ENCODE measurements around the gene LRRC18. TPM values are rescaled to one million over a fixed set of nuclear protein-coding genes. Genes with fewer than 3 reads are reported as not detected.

LRRC18 gene
- not detected for polyA plus RNA-seq (2013, experiment 1 of 2)
- not detected for polyA plus RNA-seq (2013, experiment 2 of 2)

DNA sequence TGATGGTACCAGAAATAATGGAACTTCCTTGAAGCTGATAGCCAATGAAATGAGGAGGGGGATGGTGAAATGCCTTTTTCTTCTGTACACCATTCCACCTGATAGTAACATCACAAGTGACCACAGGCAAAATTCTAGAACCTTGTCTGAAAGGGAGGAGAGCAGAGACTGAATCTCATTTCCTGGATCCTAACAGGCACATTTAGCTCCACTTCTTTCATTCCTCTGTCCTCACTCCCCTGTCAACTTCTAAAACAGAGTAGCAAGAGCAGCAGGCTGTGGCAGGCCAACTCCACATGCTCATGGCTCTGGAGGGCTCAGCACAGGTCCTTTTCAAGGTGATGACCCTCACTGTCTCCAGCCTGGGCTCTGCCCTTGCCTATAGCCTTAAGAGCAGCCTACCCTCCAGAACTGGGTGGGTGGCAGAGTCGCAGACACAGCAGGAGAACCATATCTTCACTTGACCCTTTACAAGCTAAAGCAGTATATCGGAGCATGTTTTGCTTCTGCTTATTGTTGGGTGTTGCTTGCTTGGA is at the start of gene LRRC18:
Gene LRRC18 (minus strand): TSS at position 51 of the 536 bp plus-strand sequence. CDS start 25,685 bp downstream, outside the sequence.
- no peaks in the 10 kb centered on the region for H3K36me3 ChIP-seq (ENCODE audit: insufficient read depth, low read length)
- H3K9me3 ChIP-seq (ENCODE audit: insufficient read depth, low read depth, low read length): no peaks in the 10 kb centered on the region
- no peak within 1 kb of the TSS for H3K27ac ChIP-seq (ENCODE audit: low read depth, low read length)
- no peaks in the 10 kb centered on the region for H3K4me1 ChIP-seq (ENCODE audit: insufficient read depth, low read length)
- H3K27me3 ChIP-seq (ENCODE audit: insufficient read depth, low read length): no peaks in the 10 kb centered on the region
- H3K9ac ChIP-seq (ENCODE audit: low read depth, low read length): no peak within 1 kb of the TSS
- no peak within 1 kb of the TSS for H3K4me3 ChIP-seq (ENCODE audit: low read length)
- 90% methylated on average over 2 of the region's 2 CpGs for WGBS

DNA sequence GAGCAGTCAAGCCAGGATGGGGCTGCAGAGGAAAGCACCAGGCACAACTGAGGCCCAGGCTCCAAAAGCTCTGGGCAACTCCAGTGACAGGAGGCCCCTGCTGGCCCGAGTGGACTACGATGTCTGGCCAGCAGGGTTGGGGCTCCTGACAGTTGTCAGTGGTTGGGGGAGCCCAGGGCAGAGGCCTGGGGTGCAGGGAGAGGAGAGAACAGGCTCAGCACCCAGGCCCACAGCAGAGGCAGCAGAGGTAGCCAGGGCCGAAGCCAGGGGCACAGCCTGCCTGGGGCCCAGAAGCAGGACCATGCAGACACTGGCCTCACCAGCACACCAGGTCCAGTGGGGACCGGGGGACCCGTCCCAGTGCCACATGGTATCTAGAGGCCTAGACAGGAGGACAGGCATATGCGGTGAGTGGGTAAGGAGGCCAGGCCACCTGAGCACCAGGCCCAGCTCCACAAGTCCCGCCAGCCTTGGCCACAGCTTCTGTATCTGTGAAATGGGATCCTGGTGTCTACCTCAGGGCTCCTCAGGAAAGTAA is 46.0 kb upstream of the LRRC18 start:
- Histone ChIP-seq H3K27ac (ENCODE audit: low read depth, low read length) (no peak overlapping the region), H3K4me3 (ENCODE audit: low read length) (no peak overlapping the region), H3K4me1 (ENCODE audit: insufficient read depth, low read length) (no peaks in the 10 kb centered on the region), H3K36me3 (ENCODE audit: insufficient read depth, low read length) (no peaks in the 10 kb centered on the region), H3K9ac (ENCODE audit: low read depth, low read length) (no peak overlapping the region), H3K27me3 (ENCODE audit: insufficient read depth, low read length) (no peaks in the 10 kb centered on the region), H3K9me3 (ENCODE audit: insufficient read depth, low read depth, low read length) (no peaks in the 10 kb centered on the region)
- WGBS: 95% methylated on average over 7 of the region's 7 CpGs

DNA sequence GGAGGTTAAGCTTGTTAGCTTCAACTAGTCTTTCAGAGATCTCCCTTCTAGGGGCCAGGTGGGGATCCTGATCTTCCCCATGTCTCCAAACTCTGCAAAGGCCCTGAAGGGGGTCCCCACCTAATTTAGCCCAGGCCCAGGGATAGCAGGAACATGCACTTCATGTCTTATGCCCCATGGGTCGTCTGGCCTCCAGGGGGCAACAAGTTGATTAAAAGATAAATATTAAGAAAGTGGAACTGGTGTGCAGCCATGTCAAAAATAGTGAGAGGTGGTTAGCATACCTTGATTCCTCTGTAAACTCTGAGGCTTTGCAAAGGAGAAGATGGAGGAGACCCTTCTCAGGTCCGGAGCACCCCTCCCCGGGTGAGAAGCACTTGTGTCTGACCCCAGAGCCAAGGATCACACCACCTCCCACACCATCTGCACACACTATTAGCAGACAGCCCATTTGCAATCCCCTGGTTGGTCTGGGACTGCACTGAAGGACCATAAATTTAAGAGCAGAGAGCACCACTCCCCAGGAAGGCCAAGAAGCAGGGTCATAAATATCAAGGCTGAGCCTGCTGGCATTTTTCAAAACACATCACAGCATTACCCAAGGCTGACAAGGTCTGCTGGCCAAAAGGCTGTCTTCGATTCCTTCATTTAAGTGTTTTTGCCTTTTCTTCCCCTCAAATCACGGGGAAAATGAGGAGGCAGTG is 44.2 kb upstream of the LRRC18 start:
- no peaks in the 10 kb centered on the region for H3K4me1 ChIP-seq (ENCODE audit: insufficient read depth, low read length)
- 95% methylated on average over 5 of the region's 5 CpGs for WGBS
- no peaks in the 10 kb centered on the region for H3K27me3 ChIP-seq (ENCODE audit: insufficient read depth, low read length)
- no peaks in the 10 kb centered on the region for H3K9me3 ChIP-seq (ENCODE audit: insufficient read depth, low read depth, low read length)
- no peak overlapping the region for H3K27ac ChIP-seq (ENCODE audit: low read depth, low read length)
- H3K36me3 ChIP-seq (ENCODE audit: insufficient read depth, low read length): no peaks in the 10 kb centered on the region
- H3K9ac ChIP-seq (ENCODE audit: low read depth, low read length): no peak overlapping the region
- H3K4me3 ChIP-seq (ENCODE audit: low read length): no peak overlapping the region

DNA sequence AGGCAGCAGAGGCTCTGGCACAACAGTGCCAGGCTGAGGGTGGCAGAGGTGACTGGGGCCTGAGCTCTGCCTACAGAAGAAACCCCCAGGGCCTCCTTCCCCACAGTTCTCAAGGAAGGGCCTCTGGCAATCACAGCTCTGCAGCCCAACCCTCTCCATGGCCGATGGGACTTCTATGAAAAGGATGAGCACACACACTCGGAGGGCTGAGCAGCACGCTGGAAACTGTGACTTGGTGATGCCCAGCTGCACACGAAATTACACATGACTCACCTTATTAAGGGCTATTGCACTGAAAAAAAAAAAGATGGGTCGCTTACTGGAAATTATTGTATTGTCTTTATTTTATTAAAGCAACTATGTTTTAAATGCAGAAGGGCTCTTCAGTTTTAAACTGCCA is 42.9 kb upstream of the LRRC18 start:
- 93% methylated on average over 4 of the region's 5 CpGs for WGBS
- H3K27me3 ChIP-seq (ENCODE audit: insufficient read depth, low read length): no peaks in the 10 kb centered on the region
- H3K9me3 ChIP-seq (ENCODE audit: insufficient read depth, low read depth, low read length): no peaks in the 10 kb centered on the region
- H3K4me3 ChIP-seq (ENCODE audit: low read length): no peak overlapping the region
- H3K9ac ChIP-seq (ENCODE audit: low read depth, low read length): no peak overlapping the region
- H3K27ac ChIP-seq (ENCODE audit: low read depth, low read length): no peak overlapping the region
- no peaks in the 10 kb centered on the region for H3K4me1 ChIP-seq (ENCODE audit: insufficient read depth, low read length)
- no peaks in the 10 kb centered on the region for H3K36me3 ChIP-seq (ENCODE audit: insufficient read depth, low read length)

DNA sequence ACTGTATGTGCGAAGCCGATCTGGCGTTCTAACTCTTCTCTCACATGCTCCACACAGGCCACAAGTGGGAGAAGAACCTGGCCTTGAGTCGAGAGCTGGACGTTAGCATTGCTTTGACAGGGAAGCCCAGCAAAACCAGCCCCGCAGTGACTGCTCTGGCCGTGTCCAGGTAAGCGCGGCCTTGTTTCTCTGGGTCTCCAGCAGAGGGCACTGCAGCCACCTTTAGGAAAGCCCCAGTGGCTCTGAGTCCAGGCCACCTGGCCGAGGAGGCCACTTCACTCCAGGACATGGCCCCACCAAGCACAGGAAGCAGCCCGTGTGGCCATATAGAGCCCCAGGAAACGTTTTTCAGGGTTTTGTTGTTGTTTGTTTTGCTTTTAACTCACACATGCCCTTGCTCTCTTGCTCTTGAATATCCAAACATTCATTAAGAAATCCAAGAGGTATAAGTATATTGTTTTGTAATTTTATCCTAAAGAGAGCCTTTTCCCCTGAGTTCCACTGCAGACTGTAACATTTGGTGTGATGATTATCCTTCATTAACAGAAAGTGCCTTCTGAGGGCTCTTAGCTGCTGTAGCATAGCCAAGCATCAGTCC is 41.8 kb upstream of the LRRC18 start:
- Histone ChIP-seq H3K27ac (ENCODE audit: low read depth, low read length) (no peak overlapping the region), H3K9ac (ENCODE audit: low read depth, low read length) (no peak overlapping the region), H3K4me3 (ENCODE audit: low read length) (no peak overlapping the region), H3K9me3 (ENCODE audit: insufficient read depth, low read depth, low read length) (no peaks in the 10 kb centered on the region), H3K27me3 (ENCODE audit: insufficient read depth, low read length) (no peaks in the 10 kb centered on the region), H3K4me1 (ENCODE audit: insufficient read depth, low read length) (no peaks in the 10 kb centered on the region), H3K36me3 (ENCODE audit: insufficient read depth, low read length) (no peaks in the 10 kb centered on the region)
- WGBS: 37% methylated on average over 11 of the region's 12 CpGs

DNA sequence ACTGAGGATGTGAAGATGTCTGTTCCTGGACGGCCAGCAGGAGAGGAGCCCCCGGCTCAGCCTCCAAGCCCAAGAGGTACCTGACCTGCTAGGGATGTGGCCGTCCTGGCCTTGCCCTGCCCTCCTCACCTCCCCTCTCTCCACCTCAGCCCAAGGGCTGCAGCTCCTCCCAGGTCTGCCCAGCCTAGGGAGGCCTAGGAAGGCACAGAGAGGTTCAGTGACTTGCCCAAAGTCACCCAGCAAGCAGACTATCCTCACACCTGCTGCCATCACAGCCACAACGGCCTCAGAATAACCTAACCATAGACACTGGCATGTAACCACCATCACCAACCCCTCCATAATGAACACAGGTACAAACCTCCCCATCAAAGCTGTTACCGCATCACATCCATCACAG is 38.7 kb upstream of the LRRC18 start:
- H3K27ac ChIP-seq (ENCODE audit: low read depth, low read length): no peak overlapping the region
- no peaks in the 10 kb centered on the region for H3K4me1 ChIP-seq (ENCODE audit: insufficient read depth, low read length)
- no peaks in the 10 kb centered on the region for H3K9me3 ChIP-seq (ENCODE audit: insufficient read depth, low read depth, low read length)
- no peaks in the 10 kb centered on the region for H3K27me3 ChIP-seq (ENCODE audit: insufficient read depth, low read length)
- H3K4me3 ChIP-seq (ENCODE audit: low read length): no peak overlapping the region
- H3K36me3 ChIP-seq (ENCODE audit: insufficient read depth, low read length): no peaks in the 10 kb centered on the region
- no peak overlapping the region for H3K9ac ChIP-seq (ENCODE audit: low read depth, low read length)
- 81% methylated on average over 5 of the region's 5 CpGs for WGBS

DNA sequence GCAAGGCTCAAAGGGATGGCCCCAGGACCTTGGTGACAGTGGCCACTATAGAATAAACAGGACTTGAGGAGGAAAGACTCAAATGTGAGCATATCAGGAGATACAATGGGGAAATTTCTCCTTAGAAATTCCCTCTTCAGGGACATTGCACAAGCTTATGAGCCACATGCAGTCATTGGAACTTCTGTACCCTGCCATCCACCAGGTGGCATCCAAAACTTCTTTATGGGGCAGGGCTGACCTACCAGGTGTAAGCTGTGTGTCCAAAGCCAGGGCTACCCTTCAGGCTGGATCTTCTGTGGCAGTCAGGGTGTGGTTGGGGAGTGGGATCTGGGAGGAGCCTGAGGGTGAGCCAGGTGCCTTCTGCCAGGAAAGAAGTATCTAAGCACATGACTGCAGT is 36.6 kb upstream of the LRRC18 start:
- no peaks in the 10 kb centered on the region for H3K36me3 ChIP-seq (ENCODE audit: insufficient read depth, low read length)

DNA sequence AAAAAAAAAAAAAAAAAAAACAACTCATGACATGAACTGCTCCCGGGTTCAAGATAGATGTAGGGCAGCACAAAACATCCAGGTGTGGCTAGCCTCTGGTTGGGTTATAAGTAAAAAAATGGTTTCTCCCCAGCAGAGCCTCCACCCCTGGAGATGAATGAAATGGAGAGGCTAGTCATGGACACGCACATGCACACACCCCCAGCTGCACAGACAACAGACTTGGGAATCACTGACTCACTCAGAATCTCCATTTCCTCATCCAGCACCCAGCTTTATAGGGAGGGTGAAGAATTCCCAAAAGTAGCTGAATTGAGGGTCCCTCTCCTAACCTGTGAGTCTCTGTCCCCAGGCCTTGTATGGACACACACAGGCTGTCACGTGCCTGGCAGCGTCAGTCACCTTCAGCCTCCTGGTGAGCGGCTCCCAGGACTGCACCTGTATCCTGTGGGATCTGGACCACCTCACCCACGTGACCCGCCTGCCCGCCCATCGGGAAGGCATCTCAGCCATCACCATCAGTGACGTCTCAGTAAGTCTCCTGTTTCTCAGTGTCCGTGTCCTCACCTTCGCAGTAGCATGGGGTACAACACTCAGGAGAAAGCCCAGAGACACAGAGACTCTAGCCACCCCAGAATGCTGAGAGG is 35.0 kb upstream of the LRRC18 start:
- WGBS: 94% methylated on average over 12 of the region's 12 CpGs
- H3K4me3 ChIP-seq (ENCODE audit: low read length): no peak overlapping the region
- H3K27ac ChIP-seq (ENCODE audit: low read depth, low read length): no peak overlapping the region
- H3K36me3 ChIP-seq (ENCODE audit: insufficient read depth, low read length): no peaks in the 10 kb centered on the region
- H3K9me3 ChIP-seq (ENCODE audit: insufficient read depth, low read depth, low read length): no peaks in the 10 kb centered on the region
- H3K9ac ChIP-seq (ENCODE audit: low read depth, low read length): no peak overlapping the region
- no peaks in the 10 kb centered on the region for H3K27me3 ChIP-seq (ENCODE audit: insufficient read depth, low read length)
- H3K4me1 ChIP-seq (ENCODE audit: insufficient read depth, low read length): no peaks in the 10 kb centered on the region

More for the DNA sequence above, 36.6 kb upstream of the LRRC18 start:
- no peak overlapping the region for H3K9ac ChIP-seq (ENCODE audit: low read depth, low read length)
- no peaks in the 10 kb centered on the region for H3K27me3 ChIP-seq (ENCODE audit: insufficient read depth, low read length)
- no peaks in the 10 kb centered on the region for H3K4me1 ChIP-seq (ENCODE audit: insufficient read depth, low read length)
- no peaks in the 10 kb centered on the region for H3K9me3 ChIP-seq (ENCODE audit: insufficient read depth, low read depth, low read length)
- no peak overlapping the region for H3K27ac ChIP-seq (ENCODE audit: low read depth, low read length)
- H3K4me3 ChIP-seq (ENCODE audit: low read length): no peak overlapping the region

DNA sequence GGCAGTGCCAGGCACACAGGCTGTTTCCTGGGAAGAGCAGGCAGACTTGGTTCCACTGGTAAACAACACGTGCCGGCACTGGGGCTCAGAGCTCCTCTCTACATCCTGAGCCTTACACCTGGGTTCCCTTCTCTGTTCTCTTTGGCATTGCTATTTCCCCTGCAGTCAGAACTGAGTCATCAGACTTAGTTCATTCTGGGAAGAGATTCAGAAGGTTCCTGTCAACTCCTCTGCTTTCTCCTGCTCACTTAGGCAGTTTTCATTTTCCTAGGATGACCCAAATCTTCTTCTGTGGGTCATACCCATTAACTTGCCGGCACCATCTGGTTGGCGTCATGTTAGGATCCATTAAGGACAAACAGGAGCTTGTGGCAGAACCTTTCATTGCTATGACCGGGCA is 33.4 kb upstream of the LRRC18 start:
- H3K9ac ChIP-seq (ENCODE audit: low read depth, low read length): no peak overlapping the region
- H3K4me3 ChIP-seq (ENCODE audit: low read length): no peak overlapping the region
- 90% methylated on average over 5 of the region's 5 CpGs for WGBS
- no peaks in the 10 kb centered on the region for H3K4me1 ChIP-seq (ENCODE audit: insufficient read depth, low read length)
- no peak overlapping the region for H3K27ac ChIP-seq (ENCODE audit: low read depth, low read length)
- no peaks in the 10 kb centered on the region for H3K9me3 ChIP-seq (ENCODE audit: insufficient read depth, low read depth, low read length)
- no peaks in the 10 kb centered on the region for H3K27me3 ChIP-seq (ENCODE audit: insufficient read depth, low read length)
- no peaks in the 10 kb centered on the region for H3K36me3 ChIP-seq (ENCODE audit: insufficient read depth, low read length)

DNA sequence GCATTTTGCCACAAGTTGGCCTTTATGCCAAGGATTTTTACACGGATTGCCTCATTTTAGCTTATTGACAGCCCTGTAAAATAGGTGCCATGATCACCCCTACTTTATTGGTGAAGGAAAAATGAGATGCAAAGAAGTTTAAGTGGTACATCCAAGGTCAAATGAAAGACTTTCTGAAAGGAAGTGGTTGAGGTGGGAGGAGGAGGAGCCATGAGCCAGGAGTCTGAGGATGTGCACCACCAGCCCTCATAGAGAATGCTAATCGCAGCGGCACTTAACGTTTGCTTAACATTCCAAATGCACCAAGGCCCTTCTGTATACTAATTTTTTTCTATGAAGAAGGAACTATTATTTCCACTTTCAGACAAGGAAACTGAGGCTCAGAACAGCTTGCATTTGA is 31.0 kb upstream of the LRRC18 start:
- no peak overlapping the region for H3K9ac ChIP-seq (ENCODE audit: low read depth, low read length)
- no peaks in the 10 kb centered on the region for H3K36me3 ChIP-seq (ENCODE audit: insufficient read depth, low read length)
- 98% methylated on average over 4 of the region's 4 CpGs for WGBS
- no peak overlapping the region for H3K4me3 ChIP-seq (ENCODE audit: low read length)
- no peaks in the 10 kb centered on the region for H3K27me3 ChIP-seq (ENCODE audit: insufficient read depth, low read length)
- H3K4me1 ChIP-seq (ENCODE audit: insufficient read depth, low read length): no peaks in the 10 kb centered on the region
- H3K27ac ChIP-seq (ENCODE audit: low read depth, low read length): no peak overlapping the region
- H3K9me3 ChIP-seq (ENCODE audit: insufficient read depth, low read depth, low read length): no peaks in the 10 kb centered on the region

DNA sequence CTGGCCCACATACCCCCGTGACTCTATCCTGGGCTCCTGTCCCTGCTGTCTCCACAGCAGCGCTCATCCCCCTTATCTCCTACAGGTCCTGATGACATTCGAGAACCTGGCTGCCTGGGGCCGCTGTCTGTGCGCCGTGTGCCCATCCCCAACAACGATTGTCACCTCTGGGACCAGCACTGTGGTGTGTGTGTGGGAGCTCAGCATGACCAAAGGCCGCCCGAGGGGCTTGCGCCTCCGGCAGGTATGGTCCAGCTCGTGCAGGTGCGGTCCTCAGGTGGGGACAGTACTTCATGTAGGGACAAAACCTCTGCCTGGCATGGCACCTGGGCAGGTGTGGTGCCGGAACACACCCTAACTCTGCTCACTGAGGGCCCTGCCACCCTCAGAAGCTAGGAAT is 30.4 kb upstream of the LRRC18 start:
- no peaks in the 10 kb centered on the region for H3K27me3 ChIP-seq (ENCODE audit: insufficient read depth, low read length)
- H3K4me3 ChIP-seq (ENCODE audit: low read length): no peak overlapping the region
- no peaks in the 10 kb centered on the region for H3K4me1 ChIP-seq (ENCODE audit: insufficient read depth, low read length)
- H3K27ac ChIP-seq (ENCODE audit: low read depth, low read length): no peak overlapping the region
- 93% methylated on average over 14 of the region's 14 CpGs for WGBS
- no peaks in the 10 kb centered on the region for H3K9me3 ChIP-seq (ENCODE audit: insufficient read depth, low read depth, low read length)
- H3K36me3 ChIP-seq (ENCODE audit: insufficient read depth, low read length): no peaks in the 10 kb centered on the region
- no peak overlapping the region for H3K9ac ChIP-seq (ENCODE audit: low read depth, low read length)
